Liver (tissue), 9 donors: ENCODE results near the gene OLFML3. TPM values are rescaled to one million over a fixed set of nuclear protein-coding genes. Genes with fewer than 3 reads are reported as not detected.
"Not testable (repeated sequence)": the region's sequence is repeated elsewhere in the genome, so short reads cannot be mapped to it uniquely, and the experiment has no call there.

Experiments used
- DNase-seq: peaks from one replicate; pipeline ENCODE4 v3.0.0-alpha.2; 2017; ENCODE audit warnings: low spot score
- H3K27ac ChIP-seq, 2 donors: one replicate each; pipeline ENCODE4 v1.7.0; 2013; ENCODE audit warnings: inconsistent platforms in 2 of 2, low read length in 2 of 2, control low read depth in 1 of 2, low read depth in 1 of 2, mild to moderate bottlenecking in 1 of 2
- H3K27me3 ChIP-seq, 4 donors: one replicate each; pipeline versions ENCODE4 v1.6.1 to v1.7.0; 2013; ENCODE audit warnings: low read length in 3 of 4, inconsistent platforms in 1 of 4, mild to moderate bottlenecking in 1 of 4, moderate library complexity in 1 of 4; ENCODE audit not compliant: control insufficient read depth in 4 of 4, insufficient read depth in 4 of 4
- H3K36me3 ChIP-seq, 4 donors: one replicate each; pipeline versions ENCODE4 v1.6.1 to v1.7.0; 2013; ENCODE audit warnings: low read length in 3 of 4, mild to moderate bottlenecking in 3 of 4, low read depth in 1 of 4, moderate library complexity in 1 of 4; ENCODE audit not compliant: control insufficient read depth in 4 of 4, insufficient read depth in 3 of 4
- H3K4me1 ChIP-seq, 4 donors: one replicate each; pipeline versions ENCODE4 v1.6.1 to v1.7.0; 2013; ENCODE audit warnings: low read length in 3 of 4, mild to moderate bottlenecking in 3 of 4, moderate library complexity in 1 of 4; ENCODE audit not compliant: control insufficient read depth in 4 of 4, insufficient read depth in 4 of 4
- H3K4me3 ChIP-seq, 3 donors: one replicate each; pipeline versions ENCODE4 v1.6.1 to v1.7.0; 2013; ENCODE audit warnings: low read length in 3 of 3, control low read depth in 1 of 3, low read depth in 1 of 3, mild to moderate bottlenecking in 1 of 3
- H3K9ac ChIP-seq, 2 donors: one replicate each; pipeline ENCODE4 v1.7.0; 2013; ENCODE audit warnings: low read length in 2 of 2, mild to moderate bottlenecking in 2 of 2, moderate library complexity in 2 of 2, control low read depth in 1 of 2, low read depth in 1 of 2
- H3K9me3 ChIP-seq, 4 donors: one replicate each; pipeline versions ENCODE4 v1.6.1 to v1.7.0; 2013; ENCODE audit warnings: low read length in 3 of 4; ENCODE audit not compliant: control insufficient read depth in 4 of 4
- CTCF ChIP-seq: fragments of 150-350 bp; IDR thresholded peaks from 2 replicates; pipeline ENCODE4 v1.5.1; 2017; ENCODE audit warnings: improper control_type of control experiment, low read depth, low read length; ENCODE audit not compliant: missing input control
- EGR1 ChIP-seq, 2 donors: IDR thresholded peaks; 2 replicates each; pipeline ENCODE4 v1.6.1; 2016 to 2018; ENCODE audit warnings: antibody characterized with exemption in 2 of 2, low read depth in 2 of 2
- FOXA2 ChIP-seq: IDR thresholded peaks from 2 replicates; pipeline ENCODE4 v1.6.1; 2016; ENCODE audit warnings: antibody characterized with exemption
- HNF4A ChIP-seq, 2 donors: conservative IDR thresholded peaks; 2 replicates each; pipeline ENCODE4 v1.6.1; 2016; ENCODE audit warnings: antibody characterized with exemption in 2 of 2, mild to moderate bottlenecking in 2 of 2
- HNF4G ChIP-seq: IDR thresholded peaks from 2 replicates; pipeline ENCODE4 v1.6.1; 2016; ENCODE audit warnings: antibody characterized with exemption
- JUND ChIP-seq, 2 donors: IDR thresholded peaks; 2 replicates each; pipeline ENCODE4 v1.6.1; 2016; ENCODE audit warnings: antibody characterized with exemption in 2 of 2
- RXRA ChIP-seq, 2 donors: IDR thresholded peaks; 2 replicates each; pipeline ENCODE4 v1.6.1; 2017 to 2018; ENCODE audit warnings: antibody characterized with exemption in 2 of 2, mild to moderate bottlenecking in 1 of 2
- SP1 ChIP-seq: IDR thresholded peaks from 2 replicates; pipeline ENCODE4 v1.6.1; 2018; ENCODE audit warnings: antibody characterized with exemption, mild to moderate bottlenecking
- YY1 ChIP-seq: IDR thresholded peaks from 2 replicates; pipeline ENCODE4 v1.6.1; 2016; ENCODE audit warnings: antibody characterized with exemption, mild to moderate bottlenecking
- WGBS: extraction: QIAGEN DNeasy Blood & Tissue Kit; methylation state at CpG from one replicate; pipeline ENCODE4 v1.1.7; 2013; 5-methylcytosine and 5-hydroxymethylcytosine counted together
- polyA plus RNA-seq, 2 donors: library from polyadenylated mRNA; stranded (reverse) in 1 of 2; unstranded in 1 of 2; fragments of 200-250 nt in 1 of 2; fragments of >200 nt in 1 of 2; fragmentation: Nextera tagmentation in 1 of 2; extraction: Ambion mirVana in 1 of 2; gene quantifications; one replicate each; pipeline versions ENCODE4 v1.2.1 to v1.2.3, GENCODE V29; 2013 to 2015
- total RNA-seq, 2 donors: library from RNA; depleted of rRNA; stranded (reverse); fragments of >200 nt; gene quantifications; one replicate each; pipeline ENCODE4 v1.2.3, GENCODE V29; 2014
- TF ChIP-seq, protein P1 (sequence below): IDR thresholded peaks from 2 replicates; pipeline ENCODE4 v1.6.1; 2016; ENCODE audit warnings: antibody characterized with exemption, mild to moderate bottlenecking
- donor health status: healthy.
- donor health status: healthy.
- donor health status: healthy.
- donor health status: healthy.
- donor health status: healthy.

OLFML3 gene
- total and polyA plus RNA-seq, 4 donors = 8.3 to 16.7 (median 12.2) TPM

GRCh38 chr1:114003431-114003830 lies 24.2 kb downstream of the OLFML3 start:
- Histone ChIP-seq H3K36me3 (no peaks in the 10 kb centered on the region), H3K4me1 (peaks cover 0 to 4% (median 0%) of the 10 kb centered on the region in 4 donors), H3K27ac (no peak overlapping the region), H3K27me3 (peaks cover 0 to 3% (median 0%) of the 10 kb centered on the region in 4 donors), H3K9me3 (no peaks in the 10 kb centered on the region), H3K4me3 (no peak overlapping the region), H3K9ac (no peak overlapping the region)
- DNase-seq = no peak
- TF ChIP-seq, protein P1, sequence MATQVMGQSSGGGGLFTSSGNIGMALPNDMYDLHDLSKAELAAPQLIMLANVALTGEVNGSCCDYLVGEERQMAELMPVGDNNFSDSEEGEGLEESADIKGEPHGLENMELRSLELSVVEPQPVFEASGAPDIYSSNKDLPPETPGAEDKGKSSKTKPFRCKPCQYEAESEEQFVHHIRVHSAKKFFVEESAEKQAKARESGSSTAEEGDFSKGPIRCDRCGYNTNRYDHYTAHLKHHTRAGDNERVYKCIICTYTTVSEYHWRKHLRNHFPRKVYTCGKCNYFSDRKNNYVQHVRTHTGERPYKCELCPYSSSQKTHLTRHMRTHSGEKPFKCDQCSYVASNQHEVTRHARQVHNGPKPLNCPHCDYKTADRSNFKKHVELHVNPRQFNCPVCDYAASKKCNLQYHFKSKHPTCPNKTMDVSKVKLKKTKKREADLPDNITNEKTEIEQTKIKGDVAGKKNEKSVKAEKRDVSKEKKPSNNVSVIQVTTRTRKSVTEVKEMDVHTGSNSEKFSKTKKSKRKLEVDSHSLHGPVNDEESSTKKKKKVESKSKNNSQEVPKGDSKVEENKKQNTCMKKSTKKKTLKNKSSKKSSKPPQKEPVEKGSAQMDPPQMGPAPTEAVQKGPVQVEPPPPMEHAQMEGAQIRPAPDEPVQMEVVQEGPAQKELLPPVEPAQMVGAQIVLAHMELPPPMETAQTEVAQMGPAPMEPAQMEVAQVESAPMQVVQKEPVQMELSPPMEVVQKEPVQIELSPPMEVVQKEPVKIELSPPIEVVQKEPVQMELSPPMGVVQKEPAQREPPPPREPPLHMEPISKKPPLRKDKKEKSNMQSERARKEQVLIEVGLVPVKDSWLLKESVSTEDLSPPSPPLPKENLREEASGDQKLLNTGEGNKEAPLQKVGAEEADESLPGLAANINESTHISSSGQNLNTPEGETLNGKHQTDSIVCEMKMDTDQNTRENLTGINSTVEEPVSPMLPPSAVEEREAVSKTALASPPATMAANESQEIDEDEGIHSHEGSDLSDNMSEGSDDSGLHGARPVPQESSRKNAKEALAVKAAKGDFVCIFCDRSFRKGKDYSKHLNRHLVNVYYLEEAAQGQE = no peak
- TF ChIP-seq RXRA (IDR thresholded peaks at IDR 0.05) (no peak), FOXA2 (no peak), EGR1 (IDR thresholded peaks at IDR 0.05; ENCODE audit: low read depth in 2 of 2) (no peak), YY1 (no peak), JUND (IDR thresholded peaks at IDR 0.05) (no peak)
- WGBS = 65% methylated on average over 5 of the region's 5 CpGs

DNA sequence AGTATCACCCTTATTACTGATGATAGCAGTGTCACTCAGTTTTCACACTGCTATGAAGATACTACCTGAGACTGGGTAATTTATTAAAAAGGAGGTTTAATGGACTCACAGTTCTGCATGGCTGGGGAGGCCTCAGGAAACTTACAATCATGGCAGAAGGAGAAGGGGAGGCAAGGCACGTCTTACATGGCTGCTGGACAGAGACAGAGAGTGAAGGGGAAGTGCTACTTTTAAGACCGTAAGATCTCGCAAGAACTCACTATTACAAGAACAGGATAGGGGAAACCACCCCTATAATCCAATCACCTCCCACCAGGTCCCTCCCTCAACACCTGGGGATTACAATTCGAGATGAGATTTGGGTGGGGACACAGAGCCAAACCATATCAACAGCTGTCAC lies 27.6 kb downstream of the OLFML3 start:
- not testable (repeated sequence) for H3K27me3 ChIP-seq, H3K4me1 ChIP-seq, DNase-seq, H3K4me3 ChIP-seq, H3K36me3 ChIP-seq, H3K9me3 ChIP-seq, H3K9ac ChIP-seq, H3K27ac ChIP-seq
- 89% methylated on average over 4 of the region's 4 CpGs for WGBS

DNA sequence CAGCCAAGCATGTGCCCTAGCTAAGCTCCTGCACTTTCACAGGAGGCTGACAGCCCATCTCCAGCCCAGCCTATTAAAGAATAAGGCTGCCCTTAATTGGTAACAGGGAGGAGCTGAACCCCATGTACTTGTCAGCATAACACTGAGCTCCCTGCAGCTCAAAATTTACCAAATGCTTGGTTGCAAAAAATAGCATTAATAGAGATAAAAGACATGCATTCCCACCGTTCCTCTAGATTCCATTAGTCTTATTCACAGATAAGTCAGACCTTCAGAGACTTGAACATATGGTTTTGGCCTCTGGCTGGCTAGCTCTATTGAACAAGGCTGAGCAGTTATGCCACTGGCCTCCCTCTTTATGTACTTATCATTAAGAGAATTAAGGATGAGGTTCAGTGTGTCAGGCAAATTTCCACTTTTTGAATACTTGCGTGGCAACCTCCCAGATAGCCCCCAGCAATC lies 29.2 kb downstream of the OLFML3 start:
- no peaks in the 10 kb centered on the region for H3K9me3 ChIP-seq
- 81% methylated on average over 2 of the region's 2 CpGs for WGBS
- H3K4me3 ChIP-seq = no peak overlapping the region
- no peak for DNase-seq
- H3K9ac ChIP-seq = no peak overlapping the region
- no peaks in the 10 kb centered on the region for H3K36me3 ChIP-seq
- H3K4me1 ChIP-seq = peaks cover 0 to 4% (median 0%) of the 10 kb centered on the region in 4 donors
- peaks cover 0 to 3% (median 0%) of the 10 kb centered on the region in 4 donors for H3K27me3 ChIP-seq
- no peak for TF ChIP-seq YY1
- TF ChIP-seq SP1 = no peak
- TF ChIP-seq HNF4G = no peak
- TF ChIP-seq HNF4A (conservative IDR thresholded peaks at IDR 0.05) = no peak
- H3K27ac ChIP-seq = no peak overlapping the region

GRCh38 chr1:114008993-114009392 lies 29.7 kb downstream of the OLFML3 start:
- H3K27ac ChIP-seq = no peak overlapping the region
- DNase-seq = no peak
- no peaks in the 10 kb centered on the region for H3K9me3 ChIP-seq
- H3K9ac ChIP-seq = no peak overlapping the region
- H3K4me1 ChIP-seq = peaks cover 0 to 4% (median 0%) of the 10 kb centered on the region in 4 donors
- no peaks in the 10 kb centered on the region for H3K36me3 ChIP-seq
- no peak for TF ChIP-seq CTCF
- no peak overlapping the region for H3K4me3 ChIP-seq
- H3K27me3 ChIP-seq = peaks cover 0 to 3% (median 0%) of the 10 kb centered on the region in 4 donors
